ENCODE data around the gene TNS3. TPM values are rescaled to one million over a fixed set of nuclear protein-coding genes. Genes with fewer than 3 reads are reported as not detected.

Gene TNS3
- total RNA-seq, 1 donor from 2014 or later: 120 TPM

DNA sequence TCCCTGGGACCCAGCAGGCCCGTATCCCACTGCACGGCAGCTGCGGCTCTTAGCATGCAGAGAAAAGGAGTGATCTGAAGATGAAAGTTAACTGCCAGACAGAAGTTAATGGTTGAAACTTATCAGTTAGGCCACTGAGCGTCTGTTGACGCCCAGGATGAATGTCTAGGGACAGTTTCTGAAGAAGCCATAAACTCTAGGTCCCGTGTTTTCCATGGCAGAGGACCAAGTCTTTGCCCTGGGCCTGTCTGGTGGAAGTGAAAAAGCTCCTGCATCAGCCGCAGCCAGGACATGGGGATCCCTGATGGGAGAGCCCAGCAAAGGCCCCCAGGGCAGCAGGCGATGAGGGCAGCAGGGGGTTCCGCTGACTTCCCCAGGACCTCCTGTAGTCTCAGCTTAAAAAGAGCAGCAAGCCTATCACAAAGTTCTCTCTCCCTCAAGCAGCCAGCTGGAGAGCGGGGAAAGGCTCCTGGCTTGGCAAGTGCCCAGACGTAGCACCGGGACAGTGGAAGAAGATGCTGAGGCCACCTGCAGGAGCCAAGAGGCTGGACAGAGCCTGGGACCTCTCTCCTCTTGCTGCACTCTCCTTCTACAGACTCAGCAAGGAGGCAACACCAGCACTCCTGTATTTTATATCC lies 79.6 kb downstream of the TNS3 start:
- H3K9me3 Mint-ChIP-seq (ENCODE audit: low read depth): peaks cover 3% of the 10 kb centered on the region
- H3K4me1 Mint-ChIP-seq (ENCODE audit: low read depth): peaks cover 46% of the 10 kb centered on the region
- no peaks in the 10 kb centered on the region for H3K27me3 Mint-ChIP-seq
- no peak overlapping the region for H3K27ac Mint-ChIP-seq
- H3K4me3 Mint-ChIP-seq (ENCODE audit: low read depth): no peak overlapping the region
- H3K36me3 Mint-ChIP-seq (ENCODE audit: insufficient read depth): peaks cover 18% of the 10 kb centered on the region
- DNase-seq (ENCODE audit: low spot score, unreplicated experiment): no peak
- TF ChIP-seq, protein P1, sequence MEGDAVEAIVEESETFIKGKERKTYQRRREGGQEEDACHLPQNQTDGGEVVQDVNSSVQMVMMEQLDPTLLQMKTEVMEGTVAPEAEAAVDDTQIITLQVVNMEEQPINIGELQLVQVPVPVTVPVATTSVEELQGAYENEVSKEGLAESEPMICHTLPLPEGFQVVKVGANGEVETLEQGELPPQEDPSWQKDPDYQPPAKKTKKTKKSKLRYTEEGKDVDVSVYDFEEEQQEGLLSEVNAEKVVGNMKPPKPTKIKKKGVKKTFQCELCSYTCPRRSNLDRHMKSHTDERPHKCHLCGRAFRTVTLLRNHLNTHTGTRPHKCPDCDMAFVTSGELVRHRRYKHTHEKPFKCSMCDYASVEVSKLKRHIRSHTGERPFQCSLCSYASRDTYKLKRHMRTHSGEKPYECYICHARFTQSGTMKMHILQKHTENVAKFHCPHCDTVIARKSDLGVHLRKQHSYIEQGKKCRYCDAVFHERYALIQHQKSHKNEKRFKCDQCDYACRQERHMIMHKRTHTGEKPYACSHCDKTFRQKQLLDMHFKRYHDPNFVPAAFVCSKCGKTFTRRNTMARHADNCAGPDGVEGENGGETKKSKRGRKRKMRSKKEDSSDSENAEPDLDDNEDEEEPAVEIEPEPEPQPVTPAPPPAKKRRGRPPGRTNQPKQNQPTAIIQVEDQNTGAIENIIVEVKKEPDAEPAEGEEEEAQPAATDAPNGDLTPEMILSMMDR (IDR thresholded peaks at IDR 0.05; ENCODE audit: unreplicated experiment): no peak

DNA sequence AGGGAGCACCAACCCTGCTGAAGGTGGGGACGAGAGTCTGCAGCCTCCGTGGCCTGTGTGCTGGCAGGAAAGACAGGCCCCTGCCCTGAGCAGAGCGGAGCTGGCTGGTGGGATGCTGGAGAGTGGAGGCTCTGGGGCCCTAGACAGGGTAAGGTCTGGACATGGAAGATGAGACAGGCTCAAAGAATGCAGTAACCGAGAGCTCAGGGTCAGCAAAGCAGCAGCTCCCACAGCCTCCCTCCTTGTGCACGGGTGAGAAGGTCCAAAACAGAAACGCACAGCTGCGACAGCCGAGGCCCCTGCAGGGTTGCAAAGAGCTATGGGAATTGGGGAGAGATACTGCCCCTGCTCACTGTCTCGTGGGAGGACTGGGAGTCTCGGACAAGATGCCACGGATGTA lies 80.5 kb downstream of the TNS3 start:
- Mint-ChIP-seq H3K9me3 (ENCODE audit: low read depth) (peaks cover 3% of the 10 kb centered on the region), H3K27me3 (no peaks in the 10 kb centered on the region), H3K4me1 (ENCODE audit: low read depth) (peaks cover 47% of the 10 kb centered on the region), H3K36me3 (ENCODE audit: insufficient read depth) (peaks cover 13% of the 10 kb centered on the region), H3K4me3 (ENCODE audit: low read depth) (no peak overlapping the region), H3K27ac (peak overlapping the region; percentile 67)
- DNase-seq (ENCODE audit: low spot score, unreplicated experiment): no peak
- TF ChIP-seq, protein P1 (IDR thresholded peaks at IDR 0.05; ENCODE audit: unreplicated experiment): no peak

DNA sequence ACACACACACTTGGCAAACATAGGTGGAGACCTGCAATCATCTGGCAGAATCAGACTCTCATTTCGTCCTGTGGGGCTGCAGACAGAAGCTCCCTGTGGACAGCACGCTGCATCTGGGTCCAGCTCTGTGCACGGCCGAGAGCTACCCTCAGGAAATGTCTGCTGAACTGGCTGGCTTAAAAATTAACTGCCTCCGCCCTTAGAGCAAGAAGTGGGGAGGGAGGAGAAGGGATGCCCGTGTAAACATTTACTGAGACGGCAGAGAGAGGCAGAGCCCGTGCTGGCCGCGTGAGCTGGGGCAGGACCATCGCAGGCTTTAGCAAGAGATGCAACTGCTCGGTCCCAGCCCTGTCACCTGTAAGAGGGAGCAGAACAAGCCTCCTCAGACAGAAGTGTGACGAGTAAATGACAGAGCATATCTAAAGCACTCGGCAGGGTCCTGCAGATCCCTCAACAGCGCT lies 81.8 kb downstream of the TNS3 start:
- no peak for DNase-seq (ENCODE audit: low spot score, unreplicated experiment)
- H3K9me3 Mint-ChIP-seq (ENCODE audit: low read depth): peaks cover 3% of the 10 kb centered on the region
- no peak overlapping the region for H3K4me3 Mint-ChIP-seq (ENCODE audit: low read depth)
- peak overlapping the region; percentile 89 for H3K27ac Mint-ChIP-seq
- no peaks in the 10 kb centered on the region for H3K27me3 Mint-ChIP-seq
- peaks cover 10% of the 10 kb centered on the region for H3K36me3 Mint-ChIP-seq (ENCODE audit: insufficient read depth)
- H3K4me1 Mint-ChIP-seq (ENCODE audit: low read depth): peaks cover 58% of the 10 kb centered on the region
- TF ChIP-seq, protein P1 (IDR thresholded peaks at IDR 0.05; ENCODE audit: unreplicated experiment): no peak

DNA sequence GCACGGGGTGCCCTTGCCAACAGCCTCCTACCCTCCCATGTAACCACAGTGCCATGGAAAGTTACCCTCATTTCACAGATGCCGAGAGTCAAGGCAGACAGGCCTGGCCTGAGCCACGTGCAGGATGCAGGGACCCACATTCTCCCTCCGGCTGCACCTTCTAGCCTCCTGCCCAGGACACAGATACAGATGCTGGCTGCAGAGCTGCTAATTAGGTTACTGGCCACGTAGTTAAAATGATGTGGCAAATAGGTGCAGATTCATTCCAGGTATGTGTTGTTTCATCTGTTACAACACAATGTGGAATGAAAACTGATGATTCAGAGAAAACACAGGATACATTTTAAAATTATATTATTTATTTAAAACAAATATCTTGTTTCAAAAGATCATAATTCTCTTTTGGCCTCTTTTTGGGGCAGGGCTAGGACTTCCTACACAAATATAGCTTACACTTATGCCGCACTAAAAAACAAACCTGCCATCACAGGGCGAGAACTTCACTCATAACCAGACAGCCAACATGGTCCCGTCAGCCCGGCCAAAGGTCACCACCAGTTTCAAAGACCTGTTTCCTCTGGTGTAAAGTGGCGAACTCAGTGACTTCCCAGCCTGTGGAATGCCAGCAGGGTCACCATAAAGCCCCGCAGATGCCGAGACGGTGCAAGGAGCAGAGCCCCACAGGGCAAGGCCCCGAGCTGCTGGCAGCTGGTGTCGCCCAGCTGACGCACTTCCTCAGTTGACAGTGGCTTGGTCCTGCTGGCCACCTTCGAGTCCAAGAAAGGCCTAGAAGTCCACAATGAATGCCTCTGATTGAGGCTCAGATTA lies 83.5 kb downstream of the TNS3 start:
- no peak for DNase-seq (ENCODE audit: low spot score, unreplicated experiment)
- TF ChIP-seq, protein P1 (IDR thresholded peaks at IDR 0.05; ENCODE audit: unreplicated experiment): no peak
- H3K4me3 Mint-ChIP-seq (ENCODE audit: low read depth): no peak overlapping the region
- H3K27me3 Mint-ChIP-seq: no peaks in the 10 kb centered on the region
- H3K27ac Mint-ChIP-seq: peak overlapping the region; percentile 65
- H3K9me3 Mint-ChIP-seq (ENCODE audit: low read depth): peaks cover 3% of the 10 kb centered on the region
- peaks cover 14% of the 10 kb centered on the region for H3K36me3 Mint-ChIP-seq (ENCODE audit: insufficient read depth)
- H3K4me1 Mint-ChIP-seq (ENCODE audit: low read depth): peaks cover 69% of the 10 kb centered on the region

DNA sequence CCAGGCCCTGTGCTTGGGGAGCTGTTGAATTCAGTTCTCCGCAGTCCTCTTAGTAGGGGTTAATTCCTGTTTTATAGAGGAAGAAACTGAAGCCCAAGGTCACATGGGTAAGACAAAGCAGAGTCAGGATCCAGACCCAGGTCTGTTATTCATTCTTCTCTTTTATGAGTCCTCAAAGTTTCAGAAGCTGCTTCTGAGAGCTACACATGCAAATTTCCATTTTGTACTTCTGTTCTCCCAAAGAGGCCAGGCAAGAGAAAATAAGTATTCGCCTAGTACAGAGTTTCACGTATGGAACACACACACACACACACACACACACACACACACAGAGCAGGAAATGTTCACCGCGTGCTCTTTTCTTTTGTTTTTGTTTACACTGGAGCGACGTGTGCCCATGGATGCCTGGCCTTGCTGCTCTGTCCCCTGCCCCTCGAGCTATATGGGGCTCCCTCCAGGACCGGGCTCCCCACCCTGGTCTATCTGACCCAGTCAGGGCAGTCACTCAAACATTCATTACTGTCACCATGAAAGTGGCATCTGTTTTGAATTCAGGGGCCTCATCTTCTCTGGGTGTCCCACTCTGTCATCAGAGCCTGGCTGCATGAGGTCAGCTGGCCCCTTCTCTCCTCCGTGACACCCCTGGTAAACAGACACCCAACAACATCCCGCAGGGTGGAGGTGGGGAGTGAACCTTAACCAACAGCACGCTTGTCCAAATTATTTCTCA lies 84.4 kb downstream of the TNS3 start:
- TF ChIP-seq, protein P1 (IDR thresholded peaks at IDR 0.05; ENCODE audit: unreplicated experiment): no peak
- H3K27ac Mint-ChIP-seq: peak overlapping the region; percentile 88
- peaks cover 3% of the 10 kb centered on the region for H3K9me3 Mint-ChIP-seq (ENCODE audit: low read depth)
- peaks cover 14% of the 10 kb centered on the region for H3K36me3 Mint-ChIP-seq (ENCODE audit: insufficient read depth)
- H3K27me3 Mint-ChIP-seq: no peaks in the 10 kb centered on the region
- no peak overlapping the region for H3K4me3 Mint-ChIP-seq (ENCODE audit: low read depth)
- peaks cover 71% of the 10 kb centered on the region for H3K4me1 Mint-ChIP-seq (ENCODE audit: low read depth)
- no peak for DNase-seq (ENCODE audit: low spot score, unreplicated experiment)

All from progenitor cell of endocrine pancreas (in vitro differentiated cells).